Upper lobe of left lung (tissue), 4 donors: ENCODE measurements around the gene FLYWCH1.

Source experiments
- POLR2A ChIP-seq, 4 donors: fragments of 450-650 bp; IDR thresholded peaks; one replicate each; pipeline ENCODE4 v1.5.1; 2016 to 2017; ENCODE audit warnings: antibody characterized with exemption in 4 of 4, mild to moderate bottlenecking in 2 of 4
- TF ChIP-seq, protein P1 (sequence below), 6 experiments: fragments of 450-650 bp in 4 of 6; fragments of 200-600 bp in 2 of 6; sonication (generic) in 2 of 6; IDR thresholded peaks; one replicate each; pipeline ENCODE4 v1.5.1; 2016 to 2019; ENCODE audit warnings: antibody characterized with exemption in 6 of 6

DNA sequence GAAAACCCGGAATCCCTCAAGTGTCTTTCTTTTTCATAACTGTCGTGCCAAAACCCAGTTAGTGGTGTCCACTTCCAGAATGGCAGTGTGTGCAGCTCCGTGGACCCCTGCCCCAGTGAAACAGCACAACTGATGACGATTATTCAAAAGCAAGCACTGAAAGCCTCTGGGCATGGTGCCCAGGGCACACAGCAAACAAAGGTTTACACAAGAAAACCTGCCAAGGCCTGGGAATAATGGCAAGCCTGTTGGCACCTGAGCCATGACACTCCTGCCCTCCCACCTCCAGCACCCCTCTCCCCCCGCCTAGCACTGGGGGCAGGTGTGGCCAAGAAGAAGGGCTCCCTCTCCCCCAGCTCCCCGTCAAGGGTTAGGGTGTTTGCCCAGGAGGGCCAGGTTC, 65.7 kb downstream of the FLYWCH1 start:
- TF ChIP-seq, protein P1, sequence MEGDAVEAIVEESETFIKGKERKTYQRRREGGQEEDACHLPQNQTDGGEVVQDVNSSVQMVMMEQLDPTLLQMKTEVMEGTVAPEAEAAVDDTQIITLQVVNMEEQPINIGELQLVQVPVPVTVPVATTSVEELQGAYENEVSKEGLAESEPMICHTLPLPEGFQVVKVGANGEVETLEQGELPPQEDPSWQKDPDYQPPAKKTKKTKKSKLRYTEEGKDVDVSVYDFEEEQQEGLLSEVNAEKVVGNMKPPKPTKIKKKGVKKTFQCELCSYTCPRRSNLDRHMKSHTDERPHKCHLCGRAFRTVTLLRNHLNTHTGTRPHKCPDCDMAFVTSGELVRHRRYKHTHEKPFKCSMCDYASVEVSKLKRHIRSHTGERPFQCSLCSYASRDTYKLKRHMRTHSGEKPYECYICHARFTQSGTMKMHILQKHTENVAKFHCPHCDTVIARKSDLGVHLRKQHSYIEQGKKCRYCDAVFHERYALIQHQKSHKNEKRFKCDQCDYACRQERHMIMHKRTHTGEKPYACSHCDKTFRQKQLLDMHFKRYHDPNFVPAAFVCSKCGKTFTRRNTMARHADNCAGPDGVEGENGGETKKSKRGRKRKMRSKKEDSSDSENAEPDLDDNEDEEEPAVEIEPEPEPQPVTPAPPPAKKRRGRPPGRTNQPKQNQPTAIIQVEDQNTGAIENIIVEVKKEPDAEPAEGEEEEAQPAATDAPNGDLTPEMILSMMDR (IDR thresholded peaks at IDR 0.05), result no peak
- no peak for TF ChIP-seq POLR2A (IDR thresholded peaks at IDR 0.05)
